Stimulated activated CD8-positive, alpha-beta memory T cell treated with anti-CD3 and anti-CD28 coated beads, Interleukin-12 subunit alpha, Interleukin-12 subunit beta, amount 100 ng/mL, for 24 hours (primary cell): ENCODE measurements around the gene ITIH3.
A peak's percentile ranks its signal among the peaks of the same experiment; 100 is the strongest.
"Not testable (repeated sequence)": the region's sequence is repeated elsewhere in the genome, so short reads cannot be mapped to it uniquely, and the experiment has no call there.

Source experiments
- DNase-seq: peaks from one replicate; pipeline ENCODE4 v3.0.0-alpha.2; 2020; ENCODE audit errors: extremely low read depth

ITIH3 gene, protein sequence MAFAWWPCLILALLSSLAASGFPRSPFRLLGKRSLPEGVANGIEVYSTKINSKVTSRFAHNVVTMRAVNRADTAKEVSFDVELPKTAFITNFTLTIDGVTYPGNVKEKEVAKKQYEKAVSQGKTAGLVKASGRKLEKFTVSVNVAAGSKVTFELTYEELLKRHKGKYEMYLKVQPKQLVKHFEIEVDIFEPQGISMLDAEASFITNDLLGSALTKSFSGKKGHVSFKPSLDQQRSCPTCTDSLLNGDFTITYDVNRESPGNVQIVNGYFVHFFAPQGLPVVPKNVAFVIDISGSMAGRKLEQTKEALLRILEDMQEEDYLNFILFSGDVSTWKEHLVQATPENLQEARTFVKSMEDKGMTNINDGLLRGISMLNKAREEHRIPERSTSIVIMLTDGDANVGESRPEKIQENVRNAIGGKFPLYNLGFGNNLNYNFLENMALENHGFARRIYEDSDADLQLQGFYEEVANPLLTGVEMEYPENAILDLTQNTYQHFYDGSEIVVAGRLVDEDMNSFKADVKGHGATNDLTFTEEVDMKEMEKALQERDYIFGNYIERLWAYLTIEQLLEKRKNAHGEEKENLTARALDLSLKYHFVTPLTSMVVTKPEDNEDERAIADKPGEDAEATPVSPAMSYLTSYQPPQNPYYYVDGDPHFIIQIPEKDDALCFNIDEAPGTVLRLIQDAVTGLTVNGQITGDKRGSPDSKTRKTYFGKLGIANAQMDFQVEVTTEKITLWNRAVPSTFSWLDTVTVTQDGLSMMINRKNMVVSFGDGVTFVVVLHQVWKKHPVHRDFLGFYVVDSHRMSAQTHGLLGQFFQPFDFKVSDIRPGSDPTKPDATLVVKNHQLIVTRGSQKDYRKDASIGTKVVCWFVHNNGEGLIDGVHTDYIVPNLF

DNA sequence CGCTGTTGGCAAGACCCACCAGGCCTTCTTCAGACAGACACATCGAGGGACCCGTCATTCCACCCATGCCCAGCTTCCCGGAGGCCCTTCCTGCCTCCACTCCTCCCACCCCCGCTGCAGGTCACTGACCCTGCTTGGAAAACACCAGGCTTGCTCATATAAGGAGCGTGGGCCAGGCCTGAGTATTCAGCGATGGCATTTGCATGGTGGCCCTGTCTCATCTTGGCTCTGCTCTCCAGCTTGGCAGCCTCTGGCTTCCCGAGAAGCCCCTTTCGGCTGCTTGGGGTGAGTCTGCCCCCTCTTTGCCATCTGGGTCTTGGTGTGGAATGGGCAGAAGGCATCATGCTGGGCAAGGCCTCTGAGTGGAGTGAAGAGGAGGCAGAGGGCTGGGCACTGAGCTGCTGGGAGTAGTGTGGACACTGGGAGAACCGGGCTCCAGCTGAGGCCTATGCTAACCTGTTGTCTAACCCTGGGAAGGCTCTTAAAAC lies at the start of gene ITIH3:
ITIH3 (plus strand) TSS at position 185 of the 488 bp plus-strand sequence; CDS start at position 193, 8 bp downstream.
- no peak for DNase-seq

DNA sequence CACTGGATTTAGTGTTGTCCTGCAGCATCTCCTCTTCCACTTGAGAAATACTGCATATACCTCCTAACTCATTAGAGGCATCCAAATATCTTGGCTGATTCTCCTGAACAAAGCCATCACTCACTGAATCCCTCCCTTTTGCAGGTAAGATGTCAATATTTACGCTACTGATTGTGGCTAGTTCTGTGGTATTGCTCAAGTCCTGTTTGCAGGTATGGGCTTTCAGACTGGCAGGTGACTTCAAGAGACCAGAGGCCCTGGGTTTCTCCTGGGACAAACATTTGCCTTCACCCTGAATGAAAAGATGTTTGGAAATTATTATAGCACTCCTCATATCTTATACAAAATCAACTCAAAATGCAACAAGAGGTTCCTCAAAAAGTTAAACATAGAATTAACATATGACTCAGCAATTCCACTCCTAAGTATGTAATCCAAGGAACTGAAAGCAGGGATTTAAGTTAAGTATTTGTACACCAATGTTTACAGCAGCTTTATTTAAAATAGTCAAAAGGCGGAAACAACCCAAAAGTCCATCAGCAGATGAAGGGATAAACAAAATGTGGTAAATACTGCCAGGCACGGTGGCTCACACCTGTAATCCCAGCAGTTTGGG lies 42.4 kb upstream of the ITIH3 start:
- DNase-seq: no peak

- DNase-seq: no peak
Observed at GRCh38 chr3:52754373-52754772, 40.2 kb upstream of the ITIH3 start.

DNA sequence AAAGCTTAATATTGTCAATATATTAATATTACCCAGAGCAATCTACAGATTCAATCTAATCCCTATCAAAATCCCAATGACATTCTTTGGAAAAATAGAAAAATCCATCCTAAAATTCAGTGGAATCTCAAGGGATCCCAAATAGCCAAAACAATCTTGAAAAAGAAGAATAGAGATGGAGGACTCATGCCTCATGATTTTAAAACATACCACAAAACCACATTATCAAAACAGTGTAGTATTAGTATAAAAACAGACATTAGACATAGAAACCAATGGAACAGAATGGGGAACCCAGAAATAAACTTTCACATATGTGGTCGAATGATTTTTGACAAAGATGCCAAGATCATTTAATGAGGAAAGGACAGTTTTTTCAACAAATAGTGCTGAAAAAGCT lies 38.5 kb upstream of the ITIH3 start:
- DNase-seq: no peak

GRCh38 chr3:52763466-52763865 lies 31.1 kb upstream of the ITIH3 start:
- DNase-seq: no peak

DNA sequence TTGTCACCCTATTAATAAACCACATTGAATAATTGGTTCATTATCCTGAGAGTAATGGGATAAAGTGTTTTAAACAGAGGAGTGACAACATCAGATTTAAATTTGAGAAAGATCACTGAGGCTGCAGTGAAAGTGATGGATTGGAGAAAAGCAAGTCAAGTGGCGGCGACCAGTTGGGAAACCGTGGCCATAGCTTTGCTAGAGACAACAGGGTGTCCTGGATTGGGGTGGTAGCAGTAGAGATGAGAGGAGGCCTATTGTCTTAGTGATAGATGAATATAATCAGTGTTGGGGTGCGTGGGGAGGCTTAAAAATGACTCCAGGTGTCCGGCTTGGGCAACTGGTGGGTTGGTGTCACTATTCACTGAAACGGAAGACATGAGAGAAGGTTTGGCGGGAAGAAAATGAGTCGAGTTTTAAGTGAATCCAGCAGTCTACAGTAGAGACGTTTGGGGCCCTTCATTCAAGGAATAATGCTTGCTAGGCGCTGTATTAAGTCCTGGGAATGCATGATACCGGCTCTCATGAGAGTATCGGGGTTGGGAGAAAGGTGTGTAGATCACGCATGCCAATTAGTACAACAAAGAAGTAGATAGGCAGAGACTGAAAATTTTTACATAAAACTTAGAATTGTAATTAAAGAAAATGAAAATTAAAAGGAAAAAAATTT lies 24.7 kb upstream of the ITIH3 start:
- no peak for DNase-seq

DNA sequence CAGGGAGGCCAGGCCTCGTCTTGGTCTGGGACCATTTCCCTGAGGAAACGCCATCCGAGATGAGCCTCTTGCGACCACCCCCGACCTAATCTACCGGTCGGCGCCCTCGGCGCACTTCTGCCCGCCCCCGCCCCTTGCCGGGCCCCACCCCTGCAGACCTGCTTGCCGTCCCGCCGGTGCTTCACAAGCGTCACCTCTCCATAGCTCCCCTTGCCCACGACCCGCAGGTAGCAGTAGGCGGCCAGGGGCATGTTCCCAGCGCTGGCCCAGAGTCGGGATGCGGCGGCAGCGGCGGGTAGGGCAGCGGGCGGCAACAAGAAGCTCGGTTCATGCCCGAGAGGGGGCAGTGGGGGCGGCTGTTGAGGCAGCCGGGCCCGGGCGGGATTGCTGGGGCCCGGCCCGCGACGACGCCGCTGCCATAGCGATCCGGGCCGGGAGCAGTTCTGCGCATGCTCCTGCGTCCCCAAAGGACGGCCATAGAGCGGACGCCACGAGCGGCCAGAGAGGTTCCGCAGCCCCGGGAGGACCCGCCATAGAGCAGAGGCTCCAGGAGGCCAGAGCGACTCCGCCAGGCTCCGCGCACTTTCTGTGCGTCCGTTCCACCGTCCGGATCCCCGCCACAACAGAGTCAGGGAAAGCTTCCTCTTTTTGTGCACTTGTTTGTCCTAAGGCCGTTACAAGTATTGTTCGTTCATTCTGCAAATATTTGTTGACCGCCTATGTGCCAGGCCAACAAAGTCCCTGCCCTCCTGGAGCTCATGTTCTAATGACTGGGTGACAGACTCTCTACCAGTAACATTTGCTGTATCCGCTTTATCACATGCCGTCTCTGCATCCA lies 23.9 kb upstream of the ITIH3 start, which contains the start of gene NEK4:
NEK4 (minus strand) TSS at position 445 of the 838 bp plus-strand sequence; CDS start at position 251, 194 bp downstream.
- peak; percentile 68 for DNase-seq

DNA sequence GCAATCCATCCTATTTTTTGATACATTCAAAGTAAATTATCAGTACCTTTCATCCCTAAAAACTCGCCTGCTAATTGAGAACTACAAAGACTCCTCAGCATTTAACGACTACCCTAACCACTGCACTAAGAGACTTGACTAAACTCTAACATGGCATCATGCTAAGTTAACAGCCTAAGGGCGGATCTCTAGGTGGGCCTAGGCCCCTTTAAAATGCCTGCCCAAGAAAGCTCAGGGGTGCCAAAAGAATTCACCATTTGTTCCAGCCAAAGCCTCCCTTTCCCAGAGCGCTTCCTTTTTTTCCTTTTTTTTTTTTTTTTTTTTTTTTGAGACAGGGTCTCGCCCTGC lies 23.3 kb upstream of the ITIH3 start:
- DNase-seq: no peak

DNA sequence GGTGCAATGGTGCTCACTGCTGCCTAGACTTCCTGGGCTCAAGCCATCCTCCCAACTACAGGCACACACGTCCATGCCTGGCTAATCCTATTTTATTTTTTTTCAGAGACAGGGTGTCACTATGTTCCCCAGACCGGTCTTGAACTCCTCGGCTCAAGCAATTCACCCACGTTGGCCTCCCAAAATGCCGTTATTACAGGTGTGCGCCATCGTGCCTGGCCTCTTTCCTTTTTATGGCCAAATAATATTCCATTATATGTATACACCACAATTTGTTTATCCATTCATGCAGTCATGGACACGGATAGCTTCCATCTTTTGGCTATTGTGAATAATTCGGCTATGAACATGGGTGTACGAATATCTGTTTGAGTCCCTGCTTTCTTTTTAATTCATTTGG lies 22.9 kb upstream of the ITIH3 start:
- no peak for DNase-seq

- DNase-seq: no peak
Observed at GRCh38 chr3:52773361-52774065, 21.1 kb upstream of the ITIH3 start.

DNA sequence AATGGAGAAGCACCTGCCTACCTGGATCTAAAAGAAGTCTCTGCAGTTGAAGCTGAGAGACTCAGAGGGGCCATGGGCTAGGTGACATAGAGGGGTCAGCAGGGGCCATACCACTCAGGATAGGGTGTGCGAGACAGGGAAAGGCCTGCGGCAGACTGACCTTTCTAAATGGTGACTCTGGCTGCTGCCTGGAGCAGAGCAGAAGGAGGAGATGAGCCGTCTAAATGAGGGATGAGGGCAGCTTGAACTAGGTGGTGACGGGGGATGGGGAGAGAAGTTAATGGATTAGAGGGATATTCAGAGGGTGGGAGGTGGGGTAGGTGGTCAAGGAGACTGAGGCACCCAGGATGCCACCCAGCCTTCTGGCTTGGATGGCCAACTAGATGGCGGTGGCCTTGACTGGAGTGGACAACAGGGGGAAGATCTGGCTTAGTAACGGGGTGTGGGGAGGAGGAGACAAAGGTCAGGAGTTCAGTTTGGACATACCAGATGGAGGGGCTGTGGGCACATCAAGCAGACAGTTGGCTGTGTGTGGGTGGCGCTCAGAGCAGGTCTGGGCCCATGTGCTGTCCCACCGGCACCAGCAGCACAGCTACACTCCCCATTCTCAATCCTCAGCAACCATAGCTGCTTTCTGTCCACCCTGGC lies 20.4 kb upstream of the ITIH3 start:
- DNase-seq: no peak

DNA sequence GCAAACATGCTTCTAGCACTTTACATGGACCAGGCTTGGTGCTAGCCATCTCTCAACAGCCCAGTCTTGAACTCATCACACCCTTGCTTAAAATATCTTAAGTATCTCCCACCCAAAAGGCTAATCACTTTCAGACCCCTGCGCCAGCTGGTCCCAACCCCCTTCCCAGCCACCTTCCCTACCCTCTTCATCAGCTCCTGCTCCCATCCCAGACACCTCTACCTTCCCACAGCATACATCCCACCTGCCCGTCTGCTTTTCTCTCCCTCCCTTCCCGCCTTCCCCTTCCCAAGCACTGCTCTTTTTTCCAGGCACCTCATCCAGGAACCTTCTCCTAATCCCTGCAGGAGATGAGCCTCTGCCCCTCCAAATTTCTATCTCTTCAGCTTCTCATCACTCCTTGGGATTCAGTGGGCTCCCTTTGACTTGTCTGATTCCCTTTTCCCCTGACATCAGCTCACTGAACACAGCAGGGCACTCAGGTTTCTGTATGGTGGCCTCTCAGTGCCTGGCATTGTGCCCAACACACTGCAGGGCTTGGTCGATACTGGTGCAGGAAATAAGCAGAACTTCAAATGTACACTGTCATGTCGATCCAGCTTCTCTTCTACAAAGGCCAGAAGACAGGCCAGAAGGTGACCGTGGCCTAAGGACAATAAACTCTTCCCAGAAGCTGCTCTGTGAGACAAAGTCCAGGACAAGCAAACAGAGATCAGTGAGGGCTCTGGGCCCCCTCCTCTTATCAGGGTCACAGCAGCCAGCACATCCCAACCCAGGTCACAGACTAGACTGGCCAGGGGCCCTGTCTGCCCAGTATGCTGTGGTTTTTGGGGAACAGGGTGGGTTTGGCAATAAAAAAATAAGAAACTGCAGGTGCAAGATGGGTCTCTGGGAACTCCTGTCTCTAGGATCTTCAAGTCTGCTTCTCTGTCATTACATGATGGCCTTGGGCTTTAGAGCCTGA lies 19.4 kb upstream of the ITIH3 start:
- DNase-seq: no peak

GRCh38 chr3:52775877-52776276 lies 18.7 kb upstream of the ITIH3 start:
- DNase-seq: no peak

DNA sequence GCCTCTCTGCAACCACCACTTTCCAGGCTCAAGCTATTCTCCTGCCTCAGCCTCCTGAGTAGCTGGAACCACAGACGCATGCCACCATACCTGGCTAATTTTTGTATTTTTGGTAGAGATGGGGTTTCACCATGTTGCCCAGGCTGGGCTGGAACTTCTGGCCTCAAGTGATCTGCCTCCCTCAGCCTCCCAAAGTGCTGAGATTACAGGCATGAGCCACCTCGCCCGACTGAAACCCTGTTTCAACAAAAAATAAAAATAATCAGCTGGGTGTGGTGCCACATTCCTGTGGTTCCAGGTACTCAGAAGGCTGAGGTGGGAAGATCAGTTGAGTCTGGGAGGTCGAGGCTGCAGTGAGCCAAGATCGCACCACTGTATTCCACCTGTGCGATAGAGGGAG lies 18.1 kb upstream of the ITIH3 start:
- not testable (repeated sequence) for DNase-seq

- DNase-seq: no peak
Observed at GRCh38 chr3:52777127-52777958, 17.3 kb upstream of the ITIH3 start, which contains the start of gene ITIH1. ITIH1 (plus strand) TSS chr3:52777599; CDS start chr3:52777616, 17 bp downstream.

DNA sequence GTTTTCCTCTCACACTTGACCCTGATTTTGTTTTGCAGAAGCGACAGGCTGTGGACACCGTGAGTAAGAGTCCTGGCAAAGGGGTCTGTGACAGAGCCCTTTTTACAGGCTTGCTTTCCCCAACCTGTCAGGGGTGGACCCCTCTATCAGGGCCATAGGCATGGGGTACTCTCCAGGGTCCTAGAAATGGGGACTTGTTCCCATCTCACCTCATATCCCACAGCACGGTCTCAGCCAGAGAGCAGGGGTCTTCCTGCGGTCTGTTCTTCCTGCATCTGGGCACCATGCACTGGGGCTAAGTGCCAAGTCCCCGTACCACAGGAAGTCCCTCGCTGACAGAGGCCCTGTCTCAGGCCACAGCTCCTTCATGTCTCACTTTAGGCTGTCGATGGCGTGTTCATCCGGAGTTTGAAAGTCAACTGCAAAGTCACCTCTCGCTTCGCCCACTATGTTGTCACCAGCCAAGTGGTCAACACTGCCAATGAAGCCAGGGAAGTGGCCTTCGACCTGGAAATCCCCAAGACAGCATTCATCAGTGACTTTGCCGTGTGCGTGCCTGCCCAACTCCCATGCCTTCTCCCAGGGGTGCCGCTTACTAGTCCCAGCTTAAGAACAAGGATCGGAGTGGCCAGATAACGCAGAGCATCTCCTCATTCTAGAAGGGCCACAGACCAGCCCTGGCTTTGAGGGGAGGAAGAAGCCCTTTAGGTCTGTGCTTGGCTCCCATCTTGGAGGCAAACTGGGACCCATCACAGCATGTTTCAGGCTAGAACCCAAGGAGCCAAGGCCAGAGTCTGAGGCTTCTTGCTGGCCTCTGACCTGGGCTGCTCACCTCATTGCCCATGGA lies 16.4 kb upstream of the ITIH3 start:
- no peak for DNase-seq
